Measurements from ENCODE around the gene FAM53B. TPM values are rescaled to one million over a fixed set of nuclear protein-coding genes. Genes with fewer than 3 reads are reported as not detected.
A peak's percentile ranks its signal among the peaks of the same experiment; 100 is the strongest.

FAM53B gene
- total and polyA plus RNA-seq, 8 donors, result 5.7 to 46.9 (median 11.4) TPM

- Histone ChIP-seq H3K27ac (peak overlapping the region in 4 of 5 donors; percentile 57 to 89 (median 76)), H3K9me3 (no peaks in the 10 kb centered on the region), H3K4me1 (peaks cover 65 to 95% (median 82%) of the 10 kb centered on the region in 4 donors), H3K36me3 (peaks cover 0 to 4% (median 0%) of the 10 kb centered on the region in 4 donors), H3K27me3 (no peaks in the 10 kb centered on the region), H3K4me3 (no peak overlapping the region)
- intact Hi-C loops (cut with DNase I; ENCODE audit: low total_unique reads), result loop anchor here (10.0 kb wide), 1 partner anchor 99 kb away; no protein-coding TSS in a partner anchor
- no peak for TF ChIP-seq POLR2A (IDR thresholded peaks at IDR 0.05)
- TF ChIP-seq EP300 (IDR thresholded peaks at IDR 0.05), result no peak
- no peak for TF ChIP-seq CTCF (IDR thresholded peaks at IDR 0.05)
- TF ChIP-seq POLR2AphosphoS5 (IDR thresholded peaks at IDR 0.05), result no peak
- WGBS, 5 donors, result 66 to 77% (median 72%) methylated on average over 13 of the region's 13 CpGs
- DNase-seq, result no peak
Measured at GRCh38 chr10:124733571-124734245, 10.5 kb downstream of the FAM53B start.

GRCh38 chr10:124732931-124733570, 11.1 kb downstream of the FAM53B start:
- Histone ChIP-seq H3K27ac (peak overlapping the region; percentile 1 to 89 (median 72)), H3K36me3 (peaks cover 0 to 4% (median 0%) of the 10 kb centered on the region in 4 donors), H3K27me3 (no peaks in the 10 kb centered on the region), H3K9me3 (no peaks in the 10 kb centered on the region), H3K4me3 (no peak overlapping the region), H3K4me1 (peaks cover 65 to 95% (median 82%) of the 10 kb centered on the region in 4 donors)
- TF ChIP-seq EP300 (IDR thresholded peaks at IDR 0.05), result no peak
- intact Hi-C loops (cut with DNase I; ENCODE audit: low total_unique reads), result loop anchor here (10.0 kb wide), 1 partner anchor 98 kb away; no protein-coding TSS in a partner anchor
- DNase-seq, result no peak
- 64 to 70% (median 70%) methylated on average over 14 of the region's 14 CpGs for WGBS, 5 donors

- Histone ChIP-seq H3K4me3 (no peak overlapping the region), H3K9me3 (no peaks in the 10 kb centered on the region), H3K27me3 (no peaks in the 10 kb centered on the region), H3K27ac (peak overlapping the region in 3 of 5 donors; percentile 72 to 89 (median 80)), H3K4me1 (peaks cover 59 to 93% (median 81%) of the 10 kb centered on the region in 4 donors), H3K36me3 (peaks cover 0 to 4% (median 0%) of the 10 kb centered on the region in 4 donors)
- TF ChIP-seq POLR2A (IDR thresholded peaks at IDR 0.05) (no peak), CTCF (IDR thresholded peaks at IDR 0.05) (no peak), POLR2AphosphoS5 (IDR thresholded peaks at IDR 0.05) (no peak), EP300 (IDR thresholded peaks at IDR 0.05) (no peak)
- intact Hi-C loops (cut with DNase I; ENCODE audit: low total_unique reads), result loop anchor here (10.0 kb wide), 1 partner anchor 97 kb away; no protein-coding TSS in a partner anchor
- 87 to 92% (median 89%) methylated on average over 9 of the region's 9 CpGs for WGBS, 5 donors
- no peak for DNase-seq
Measured at GRCh38 chr10:124731551-124731950, 12.6 kb downstream of the FAM53B start.

DNA sequence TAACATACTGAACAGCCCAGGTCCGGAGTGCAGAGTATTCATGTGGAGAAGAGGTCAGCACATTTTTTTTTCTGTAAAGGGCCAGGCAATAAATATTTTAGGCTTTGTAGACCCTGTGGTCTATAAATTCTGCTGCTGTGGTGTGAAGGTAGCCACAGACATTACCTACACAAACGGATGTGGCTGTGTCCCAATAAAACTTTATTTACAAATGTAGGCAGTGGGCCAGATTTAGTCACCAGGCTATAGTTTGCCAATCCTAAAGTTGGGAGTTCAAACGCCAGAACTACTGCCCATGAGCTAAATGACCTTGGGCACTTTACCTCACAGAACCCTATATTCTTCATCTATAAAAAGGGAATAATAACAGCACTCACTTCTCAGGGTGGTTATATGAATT, 13.4 kb downstream of the FAM53B start:
- Histone ChIP-seq H3K9me3 (no peaks in the 10 kb centered on the region), H3K4me1 (peaks cover 51 to 92% (median 77%) of the 10 kb centered on the region in 4 donors), H3K4me3 (no peak overlapping the region), H3K27me3 (no peaks in the 10 kb centered on the region), H3K27ac (peak overlapping the region in 1 of 5 donors; percentile 80), H3K36me3 (peaks cover 0 to 4% (median 0%) of the 10 kb centered on the region in 4 donors)
- no peak for DNase-seq
- WGBS, 5 donors, result 48 to 78% (median 72%) methylated on average over 3 of the region's 3 CpGs
- intact Hi-C loops (cut with DNase I; ENCODE audit: low total_unique reads), result loop anchor here (10.0 kb wide), 1 partner anchor 96 kb away; no protein-coding TSS in a partner anchor
- no peak for TF ChIP-seq EP300 (IDR thresholded peaks at IDR 0.05)
- no peak for TF ChIP-seq POLR2AphosphoS5 (IDR thresholded peaks at IDR 0.05)
- TF ChIP-seq POLR2A (IDR thresholded peaks at IDR 0.05), result no peak
- TF ChIP-seq CTCF (IDR thresholded peaks at IDR 0.05), result no peak
